Cardiac fibroblast (primary cell): ENCODE measurements around the gene ABR.
"Not testable (repeated sequence)": the region's sequence is repeated elsewhere in the genome, so short reads cannot be mapped to it uniquely, and the experiment has no call there.

ENCODE experiments used
- DNase-seq, 2 donors: peaks; one replicate each; pipeline versions ENCODE4 v3.0.0 to v3.0.0-alpha.2; 2010; ENCODE audit warnings: low read depth in 2 of 2
- H3K4me3 ChIP-seq, 2 donors: replicated peaks in 1 of 2; 1 replicate in 1 of 2; 2 replicates in 1 of 2; pipeline ENCODE4 v1.5.1; 2011; ENCODE audit warnings: low read depth in 2 of 2, low read length in 2 of 2, mild to moderate bottlenecking in 2 of 2, moderate library complexity in 1 of 2
- TF ChIP-seq, protein P1 (sequence below): IDR thresholded peaks from one replicate; pipeline ENCODE4 v1.5.1; 2011; ENCODE audit warnings: low read depth, mild to moderate bottlenecking, low read length, inconsistent platforms

ABR gene

DNA sequence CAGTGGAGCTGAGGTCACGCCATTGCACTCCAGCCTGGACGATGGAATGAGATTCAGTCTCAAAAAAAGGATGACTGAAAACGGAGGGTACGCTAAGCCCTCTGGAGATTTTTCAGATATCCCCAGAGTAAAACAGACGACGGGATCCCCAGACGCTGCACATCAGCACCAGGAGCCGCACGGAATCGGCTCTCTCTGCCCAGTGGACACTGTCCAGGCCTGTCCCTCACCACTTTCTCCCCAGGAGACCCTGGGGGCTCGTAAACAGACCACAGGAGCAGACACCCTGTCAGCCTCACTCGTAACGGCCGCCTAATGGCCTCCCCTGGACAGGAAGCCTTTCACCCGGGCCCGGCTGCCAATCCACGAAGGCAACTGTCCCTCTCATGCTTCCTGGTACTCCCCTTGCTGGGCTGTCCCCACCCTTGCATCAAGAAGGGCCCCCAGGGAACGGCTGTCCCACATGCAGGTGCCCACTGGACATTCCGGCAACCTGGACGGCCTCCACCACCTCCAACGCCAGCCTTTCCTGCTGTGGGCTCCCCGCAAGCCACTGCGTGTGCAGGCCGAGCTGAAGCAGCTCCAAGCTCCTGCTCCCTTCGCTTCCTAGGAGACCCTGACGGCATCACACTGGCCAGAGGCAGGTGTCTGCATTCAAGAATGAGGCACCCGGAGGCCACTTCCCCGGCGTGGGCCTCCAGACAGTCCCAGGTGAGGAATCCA lies 108.5 kb downstream of the ABR start:
- TF ChIP-seq, protein P1, sequence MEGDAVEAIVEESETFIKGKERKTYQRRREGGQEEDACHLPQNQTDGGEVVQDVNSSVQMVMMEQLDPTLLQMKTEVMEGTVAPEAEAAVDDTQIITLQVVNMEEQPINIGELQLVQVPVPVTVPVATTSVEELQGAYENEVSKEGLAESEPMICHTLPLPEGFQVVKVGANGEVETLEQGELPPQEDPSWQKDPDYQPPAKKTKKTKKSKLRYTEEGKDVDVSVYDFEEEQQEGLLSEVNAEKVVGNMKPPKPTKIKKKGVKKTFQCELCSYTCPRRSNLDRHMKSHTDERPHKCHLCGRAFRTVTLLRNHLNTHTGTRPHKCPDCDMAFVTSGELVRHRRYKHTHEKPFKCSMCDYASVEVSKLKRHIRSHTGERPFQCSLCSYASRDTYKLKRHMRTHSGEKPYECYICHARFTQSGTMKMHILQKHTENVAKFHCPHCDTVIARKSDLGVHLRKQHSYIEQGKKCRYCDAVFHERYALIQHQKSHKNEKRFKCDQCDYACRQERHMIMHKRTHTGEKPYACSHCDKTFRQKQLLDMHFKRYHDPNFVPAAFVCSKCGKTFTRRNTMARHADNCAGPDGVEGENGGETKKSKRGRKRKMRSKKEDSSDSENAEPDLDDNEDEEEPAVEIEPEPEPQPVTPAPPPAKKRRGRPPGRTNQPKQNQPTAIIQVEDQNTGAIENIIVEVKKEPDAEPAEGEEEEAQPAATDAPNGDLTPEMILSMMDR: no peak
- no peak for DNase-seq
- no peak overlapping the region for H3K4me3 ChIP-seq

DNA sequence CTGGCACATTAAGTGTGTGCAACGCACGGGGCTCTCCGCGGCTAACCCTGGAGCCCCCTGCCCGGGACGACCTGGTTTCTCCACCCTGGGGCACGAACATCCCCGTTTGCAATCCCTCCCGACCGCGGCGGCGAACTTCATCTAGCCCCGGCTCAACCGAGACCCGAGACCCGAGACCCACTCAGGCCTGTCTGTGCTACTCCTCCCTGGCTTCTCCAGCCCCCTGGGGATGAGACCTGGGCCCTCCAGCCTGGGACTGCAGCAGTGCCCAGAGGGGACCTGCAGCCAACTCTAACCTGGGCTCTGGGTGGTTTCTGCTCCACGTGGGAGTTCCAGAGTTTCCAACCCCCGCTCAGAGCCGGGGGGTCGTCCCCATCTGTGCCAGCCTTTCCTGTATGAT lies 109.4 kb downstream of the ABR start:
- TF ChIP-seq, protein P1: no peak
- DNase-seq: no peak
- H3K4me3 ChIP-seq: no peak overlapping the region

DNA sequence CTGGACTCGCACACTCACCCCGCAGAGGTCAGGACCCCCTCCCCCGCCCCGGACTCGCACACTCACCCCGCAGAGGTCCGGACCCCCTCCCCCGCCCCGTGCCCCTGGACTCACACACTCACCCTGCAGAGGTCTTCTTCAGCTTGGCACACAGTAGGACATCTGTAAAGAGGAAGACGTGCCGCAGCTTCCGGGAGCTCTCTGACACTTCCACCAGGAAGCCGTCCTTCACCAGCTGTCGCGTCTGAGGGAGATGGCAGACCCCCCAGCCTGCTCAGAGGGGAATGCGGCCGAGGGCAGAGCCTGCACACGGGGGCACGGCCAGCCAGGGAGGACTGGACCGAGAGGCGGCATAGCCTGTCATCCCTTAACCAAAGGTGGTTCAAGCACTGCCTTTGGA lies 109.9 kb downstream of the ABR start:
- TF ChIP-seq, protein P1: no peak
- H3K4me3 ChIP-seq: no peak overlapping the region
- no peak for DNase-seq

DNA sequence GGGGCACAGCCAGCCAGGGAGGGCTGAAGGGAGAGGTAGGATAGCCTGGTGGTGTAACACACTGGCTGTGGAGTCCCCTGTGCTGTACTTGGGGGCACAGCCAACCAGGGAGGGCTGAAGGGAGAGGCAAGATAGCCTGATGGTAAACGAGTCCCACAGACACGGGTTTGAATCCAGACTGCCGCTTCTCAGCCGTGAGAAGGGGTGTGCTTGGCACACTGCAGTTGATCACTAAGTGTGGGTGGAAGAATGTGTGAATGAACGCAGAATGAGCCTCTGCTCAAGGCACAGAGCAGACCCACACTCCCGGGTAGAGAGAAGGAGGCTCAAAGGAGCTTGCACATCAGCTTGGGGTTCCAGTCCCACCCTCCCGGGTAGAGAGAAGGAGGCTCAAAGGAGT lies 111.4 kb downstream of the ABR start:
- DNase-seq: no peak
- TF ChIP-seq, protein P1: no peak

DNA sequence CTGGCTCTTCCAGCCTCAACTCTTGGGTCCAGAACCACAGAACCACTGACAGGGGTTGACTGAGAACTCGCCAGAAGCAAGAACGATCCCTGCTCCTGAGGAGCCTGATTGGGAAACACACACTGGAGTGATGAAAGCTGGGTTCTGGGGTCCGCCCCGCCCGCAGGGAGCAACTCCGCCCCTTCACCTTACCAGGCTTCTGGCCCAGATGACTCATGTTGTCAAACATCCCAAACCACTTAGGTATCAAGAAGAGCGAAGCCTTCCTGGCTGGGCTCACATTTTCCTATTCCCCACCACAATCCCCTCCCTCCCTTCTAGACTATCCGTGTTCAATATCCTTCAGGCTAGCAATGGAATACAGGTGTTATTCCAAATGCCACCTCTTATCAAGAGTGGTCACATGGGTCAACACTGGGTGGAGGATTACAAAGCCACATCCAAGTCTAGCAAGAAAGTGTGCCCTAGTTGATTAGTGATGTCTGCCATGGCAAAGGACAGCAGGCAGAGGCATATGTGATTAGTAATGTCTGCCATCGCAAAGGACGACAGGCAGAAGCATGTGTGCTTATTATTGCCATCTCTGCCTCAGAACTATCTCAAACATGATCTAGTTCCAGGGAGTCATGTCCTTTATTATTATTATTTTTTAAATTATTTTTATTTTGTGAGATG lies 112.4 kb downstream of the ABR start:
- TF ChIP-seq, protein P1: no peak
- H3K4me3 ChIP-seq: no peak overlapping the region
- DNase-seq: peak in 1 of 2 donors; percentile 46

More for the DNA sequence above, 111.4 kb downstream of the ABR start:
- no peak overlapping the region for H3K4me3 ChIP-seq

DNA sequence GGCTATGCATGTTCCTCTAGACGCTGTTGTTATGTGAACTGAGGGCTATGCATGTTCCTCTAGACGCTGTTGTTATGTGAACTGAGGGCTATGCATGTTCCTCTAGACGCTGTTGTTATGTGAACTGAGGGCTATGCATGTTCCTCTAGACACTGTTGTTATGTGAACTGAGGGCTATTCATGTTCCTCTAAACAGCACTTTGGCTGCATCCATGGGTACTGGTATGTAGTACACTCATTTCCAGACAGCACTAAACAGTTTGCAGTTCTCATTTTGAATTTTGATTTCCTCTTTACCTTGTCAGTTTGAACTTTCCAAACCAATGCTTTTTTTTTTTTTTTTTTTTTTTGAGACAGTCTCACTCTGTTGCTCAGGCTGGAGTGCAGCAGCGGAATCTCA lies 114.4 kb downstream of the ABR start:
- H3K4me3 ChIP-seq, DNase-seq: not testable (repeated sequence)

DNA sequence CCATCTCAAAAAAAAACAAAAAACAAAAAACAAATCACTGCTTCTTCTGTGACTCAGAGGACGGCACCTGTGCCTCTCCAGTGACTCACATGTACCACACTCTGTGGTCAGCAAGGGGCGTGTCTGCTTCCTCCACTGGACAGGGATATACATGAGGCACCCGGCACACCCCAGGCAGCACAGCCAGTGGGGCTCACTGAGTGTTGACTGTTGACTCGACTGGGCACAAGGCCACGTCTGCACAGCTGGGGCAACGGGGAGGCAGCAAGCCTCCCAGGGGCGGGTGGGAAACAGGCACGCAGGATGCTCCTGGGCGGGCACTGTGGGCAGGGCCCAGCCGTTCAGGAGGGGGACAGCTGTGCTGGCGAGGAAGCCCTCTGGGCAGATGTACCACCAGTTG lies 118.8 kb downstream of the ABR start:
- no peak overlapping the region for H3K4me3 ChIP-seq
- TF ChIP-seq, protein P1: no peak
- DNase-seq: peak; percentile 93 to 99
